ENCODE measurements around the gene TNIK.

GRCh38 chr3:171328419-171329082 lies 131.7 kb downstream of the TNIK start:
- no peak for TF ChIP-seq CTCF (IDR thresholded peaks at IDR 0.05)
- TF ChIP-seq EP300 (IDR thresholded peaks at IDR 0.05): no peak
- no peak for TF ChIP-seq POLR2A (IDR thresholded peaks at IDR 0.05; ENCODE audit: low read depth)
- TF ChIP-seq POLR2AphosphoS5 (IDR thresholded peaks at IDR 0.05): no peak

Data from esophagus muscularis mucosa (tissue), 4 donors.